DND-41 (cell line): ENCODE data around the gene RIMS1.

ENCODE experiments used
- ATAC-seq: fragments of 200-7000 bp; cut with Tn5 transposase; 3 replicates; pipeline ENCODE4 v1.9.1; 2021; ENCODE audit warnings: low read depth; ENCODE audit not compliant: insufficient read depth
- DNase-seq: peaks from one replicate; pipeline ENCODE4 v3.0.0-alpha.2; 2020
- H2AFZ ChIP-seq: 2 replicates; pipeline ENCODE4 v1.6.0; 2012; ENCODE audit warnings: low read depth, low read length
- H3K27ac ChIP-seq: 2 replicates; pipeline ENCODE4 v1.5.1; 2012; ENCODE audit warnings: low read length, inconsistent platforms
- H3K27me3 ChIP-seq: fragments of 200-600 bp; sonication (generic); 2 replicates; pipeline ENCODE4 v1.6.0; 2012; ENCODE audit warnings: low read length, mild to moderate bottlenecking, inconsistent platforms; ENCODE audit not compliant: insufficient read depth, poor library complexity
- H3K36me3 ChIP-seq: 2 replicates; pipeline ENCODE4 v1.5.1; 2012; ENCODE audit warnings: low read length, inconsistent platforms; ENCODE audit not compliant: insufficient read depth
- H3K4me1 ChIP-seq: 2 replicates; pipeline ENCODE4 v1.5.1; 2012; ENCODE audit warnings: mild to moderate bottlenecking, low read length; ENCODE audit not compliant: insufficient read depth
- H3K4me2 ChIP-seq: 2 replicates; pipeline ENCODE4 v1.6.0; 2012; ENCODE audit warnings: mild to moderate bottlenecking, moderate library complexity, low read length, inconsistent platforms; ENCODE audit not compliant: insufficient read depth
- H3K4me3 ChIP-seq, 2 experiments: fragments of 200-600 bp in 1 of 2; shearing (Covaris generic) in 1 of 2; 2 replicates each; pipeline ENCODE4 v1.5.1; 2012 to 2016; ENCODE audit warnings: inconsistent platforms in 2 of 2, low read length in 2 of 2, mild to moderate bottlenecking in 2 of 2, low read depth in 1 of 2, moderate library complexity in 1 of 2
- H3K79me2 ChIP-seq: 2 replicates; pipeline ENCODE4 v1.6.0; 2012; ENCODE audit warnings: low read length, inconsistent platforms; ENCODE audit not compliant: insufficient read depth
- H3K9ac ChIP-seq: 2 replicates; pipeline ENCODE4 v1.6.0; 2012; ENCODE audit warnings: low read depth, mild to moderate bottlenecking, inconsistent platforms, low read length, moderate library complexity
- H3K9me3 ChIP-seq: 2 replicates; pipeline ENCODE4 v1.5.1; 2012; ENCODE audit warnings: low read length, moderate library complexity, mild to moderate bottlenecking, inconsistent platforms; ENCODE audit not compliant: insufficient read depth, severe bottlenecking
- H4K20me1 ChIP-seq: 2 replicates; pipeline ENCODE4 v1.6.0; 2012; ENCODE audit warnings: low read length; ENCODE audit not compliant: insufficient read depth
- CTCF ChIP-seq: IDR thresholded peaks from 2 replicates; pipeline ENCODE4 v1.5.1; 2012; ENCODE audit warnings: borderline replicate concordance, low read length, moderate library complexity, mild to moderate bottlenecking; ENCODE audit not compliant: poor library complexity, severe bottlenecking; ENCODE audit errors: extremely low read depth
- EZH2 ChIP-seq: IDR thresholded peaks from 3 replicates; pipeline ENCODE4 v1.6.1; 2012; ENCODE audit warnings: borderline replicate concordance, low read depth, mild to moderate bottlenecking, moderate library complexity, low read length, inconsistent platforms; ENCODE audit not compliant: severe bottlenecking

Gene RIMS1

GRCh38 chr6:72151742-72152141, 265.4 kb downstream of the RIMS1 start:
- Histone ChIP-seq H2AFZ (no peak overlapping the region), H3K9me3 (peaks cover 8% of the 10 kb centered on the region), H4K20me1 (no peaks in the 10 kb centered on the region), H3K9ac (no peak overlapping the region), H3K4me3 (no peak overlapping the region), H3K27me3 (no peaks in the 10 kb centered on the region), H3K4me2 (no peak overlapping the region), H3K79me2 (no peaks in the 10 kb centered on the region), H3K4me1 (no peaks in the 10 kb centered on the region), H3K36me3 (no peaks in the 10 kb centered on the region), H3K27ac (no peak overlapping the region)
- TF ChIP-seq CTCF (no peak), EZH2 (no peak)
- DNase-seq: no peak
- ATAC-seq: no peak

- ATAC-seq (no peak), DNase-seq (no peak)
- no peak overlapping the region for H2AFZ ChIP-seq
- H3K9ac ChIP-seq: no peak overlapping the region
- H3K9me3 ChIP-seq: no peaks in the 10 kb centered on the region
- H4K20me1 ChIP-seq: no peaks in the 10 kb centered on the region
- H3K27ac ChIP-seq: no peak overlapping the region
- H3K36me3 ChIP-seq: no peaks in the 10 kb centered on the region
- H3K79me2 ChIP-seq: no peaks in the 10 kb centered on the region
- no peaks in the 10 kb centered on the region for H3K4me1 ChIP-seq
- no peaks in the 10 kb centered on the region for H3K27me3 ChIP-seq
- no peak overlapping the region for H3K4me2 ChIP-seq
- H3K4me3 ChIP-seq: no peak overlapping the region
- no peak for TF ChIP-seq CTCF
These were observed 289.6 kb downstream of the RIMS1 start for GRCh38 chr6:72175916-72176315.

- ATAC-seq (no peak), DNase-seq (no peak)
- TF ChIP-seq EZH2: no peak
- TF ChIP-seq CTCF: no peak
- Histone ChIP-seq H3K9me3 (no peaks in the 10 kb centered on the region), H3K79me2 (no peaks in the 10 kb centered on the region), H3K27ac (no peak overlapping the region), H2AFZ (no peak overlapping the region), H3K4me2 (no peak overlapping the region), H3K4me3 (no peak overlapping the region), H3K9ac (no peak overlapping the region), H4K20me1 (no peaks in the 10 kb centered on the region), H3K4me1 (no peaks in the 10 kb centered on the region), H3K36me3 (no peaks in the 10 kb centered on the region), H3K27me3 (no peaks in the 10 kb centered on the region)
These were observed 296.2 kb downstream of the RIMS1 start for GRCh38 chr6:72182337-72183246.

GRCh38 chr6:72203983-72204382, 317.6 kb downstream of the RIMS1 start:
- no peak overlapping the region for H3K9ac ChIP-seq
- no peaks in the 10 kb centered on the region for H3K9me3 ChIP-seq
- ATAC-seq: no peak
- no peak overlapping the region for H3K27ac ChIP-seq
- H3K4me1 ChIP-seq: no peaks in the 10 kb centered on the region
- no peaks in the 10 kb centered on the region for H3K79me2 ChIP-seq
- no peak overlapping the region for H2AFZ ChIP-seq
- H3K4me3 ChIP-seq: no peak overlapping the region
- no peaks in the 10 kb centered on the region for H3K27me3 ChIP-seq
- TF ChIP-seq EZH2: no peak
- no peak for TF ChIP-seq CTCF
- H4K20me1 ChIP-seq: no peaks in the 10 kb centered on the region
- no peak for DNase-seq
- no peak overlapping the region for H3K4me2 ChIP-seq
- H3K36me3 ChIP-seq: no peaks in the 10 kb centered on the region
